ENCODE results near the gene FBXW5.

FBXW5 gene

GRCh38 chr9:136947028-136947891 lies 2.7 kb upstream of the FBXW5 start:
- no peak for DNase-seq

GRCh38 chr9:136946228-136947027 lies 1.9 kb upstream of the FBXW5 start:
- DNase-seq, result no peak

- DNase-seq, result no peak
These were observed 1.0 kb upstream of the FBXW5 start for GRCh38 chr9:136945333-136946227.

GRCh38 chr9:136944212-136944518 lies 373 bp downstream of the FBXW5 start:
- no peak for DNase-seq

- no peak for DNase-seq
These were observed 987 bp downstream of the FBXW5 start for GRCh38 chr9:136943291-136944211.

DNA sequence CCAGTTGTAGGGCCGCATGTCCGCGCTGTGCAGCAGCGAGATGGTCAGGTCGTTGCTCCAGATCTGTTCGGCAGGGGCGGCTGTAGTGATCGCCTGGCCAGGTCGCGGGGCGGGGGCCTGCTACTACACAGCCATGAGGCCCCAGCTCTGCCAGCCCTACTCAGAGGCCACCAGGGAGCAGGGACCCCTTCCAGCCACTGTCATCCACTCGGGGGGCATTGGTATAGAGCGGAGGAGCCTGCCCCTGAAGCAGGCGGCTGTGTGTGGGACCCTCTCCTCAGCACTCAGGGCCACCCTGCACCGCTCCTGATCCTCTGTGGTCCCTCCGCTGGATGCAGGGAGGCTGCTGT lies 1.7 kb downstream of the FBXW5 start:
- no peak for DNase-seq

GRCh38 chr9:136942112-136942880 lies 2.2 kb downstream of the FBXW5 start:
- DNase-seq, result no peak

DNA sequence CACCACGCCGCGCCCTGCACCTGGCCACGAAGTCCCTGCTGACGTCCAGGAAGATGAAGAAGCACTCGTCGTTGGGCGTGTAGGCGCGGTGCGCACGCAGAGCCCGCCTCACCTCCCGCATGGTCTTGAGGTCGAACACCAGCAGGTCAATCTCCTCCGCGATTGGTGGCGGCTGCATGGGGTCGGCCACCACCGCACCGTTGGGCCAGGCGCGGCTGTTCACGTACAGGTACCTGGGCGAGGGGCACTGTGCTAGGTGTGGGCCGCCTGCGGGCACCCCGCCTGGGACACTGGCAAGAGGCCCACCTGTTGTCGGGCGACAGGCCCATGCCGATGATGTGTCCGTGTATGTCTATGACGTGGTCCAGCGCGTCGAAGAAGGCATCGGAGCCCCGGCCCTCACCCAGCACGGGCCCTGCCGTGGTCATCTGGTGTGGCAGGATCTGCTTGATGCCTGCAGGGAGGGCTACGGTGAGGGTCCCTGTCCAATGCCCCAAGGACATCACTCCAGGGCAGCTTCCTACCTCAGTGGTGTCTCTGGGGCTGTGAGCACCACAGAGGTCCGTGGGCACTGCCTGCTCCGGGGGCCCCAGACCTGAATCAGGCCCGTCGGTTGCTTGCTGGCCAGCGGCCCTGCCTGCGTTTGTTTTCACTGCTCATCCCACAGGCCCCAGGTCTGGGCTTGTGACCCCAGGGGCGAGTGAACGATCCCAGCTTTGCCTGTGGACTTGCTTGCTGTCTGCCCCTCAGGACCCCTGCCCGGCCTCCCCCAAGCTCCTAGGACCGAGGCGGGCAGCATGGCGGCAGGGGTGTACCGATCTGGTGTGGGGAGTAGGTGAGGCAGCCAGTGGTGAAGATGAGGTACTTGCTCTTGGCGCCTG lies 3.1 kb downstream of the FBXW5 start:
- DNase-seq, result no peak

- DNase-seq, result no peak
These were observed 3.9 kb downstream of the FBXW5 start for GRCh38 chr9:136940526-136941230.

DNA sequence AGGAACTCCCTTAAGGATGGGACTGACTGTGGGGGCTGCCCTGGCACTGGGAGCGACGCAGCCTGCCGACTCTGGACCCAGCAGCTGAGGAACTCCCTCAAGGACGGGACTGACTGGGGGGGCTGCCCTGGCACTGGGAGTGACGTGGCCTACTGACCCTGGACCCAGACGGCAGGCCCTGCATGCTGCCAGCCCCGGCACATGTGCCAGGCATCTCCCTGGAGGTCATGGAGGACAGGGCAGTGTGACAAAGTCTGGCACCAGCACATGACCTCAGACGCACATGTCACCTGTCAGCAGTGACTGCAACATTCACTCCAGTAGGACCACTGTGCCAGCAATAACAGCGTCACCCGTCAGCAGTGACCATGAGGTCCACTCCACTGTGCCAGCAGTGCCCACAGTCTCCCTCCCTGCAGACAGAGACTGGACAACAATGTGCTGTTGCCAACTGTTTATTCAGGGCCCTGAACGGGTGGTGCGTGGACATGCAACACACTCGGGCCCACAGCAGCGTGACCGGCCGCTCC lies 4.5 kb downstream of the FBXW5 start:
- no peak for DNase-seq

DNA sequence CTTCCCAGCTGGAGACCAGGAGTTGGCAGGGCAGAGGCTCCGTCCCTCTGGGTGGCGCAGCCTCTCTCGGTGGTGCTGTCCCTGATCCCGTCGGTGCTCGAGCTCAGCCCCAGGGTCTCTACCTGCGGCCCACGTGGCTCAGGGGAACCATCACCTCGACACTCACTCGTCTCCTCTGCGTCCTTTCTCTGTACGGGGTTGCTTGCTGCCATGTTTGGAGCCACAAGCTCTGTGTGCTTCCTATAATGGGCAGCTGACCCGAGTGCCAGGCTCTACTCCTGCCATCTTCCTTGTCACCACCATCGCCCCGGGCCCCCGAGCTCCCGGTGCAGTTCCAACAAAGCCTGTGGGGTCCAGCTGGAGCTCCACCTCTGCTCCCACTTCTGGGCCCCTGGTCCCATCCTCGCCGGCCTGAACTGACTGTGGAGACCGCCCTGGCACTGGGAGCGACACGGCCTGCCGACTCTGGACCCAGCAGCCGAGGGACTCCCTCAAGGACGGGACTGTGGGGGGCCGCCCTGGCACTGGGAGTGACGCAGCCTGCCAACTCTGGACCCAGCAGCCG lies 5.0 kb downstream of the FBXW5 start:
- no peak for DNase-seq

GRCh38 chr9:136937186-136938001 lies 7.1 kb downstream of the FBXW5 start:
- no peak for DNase-seq

DNA sequence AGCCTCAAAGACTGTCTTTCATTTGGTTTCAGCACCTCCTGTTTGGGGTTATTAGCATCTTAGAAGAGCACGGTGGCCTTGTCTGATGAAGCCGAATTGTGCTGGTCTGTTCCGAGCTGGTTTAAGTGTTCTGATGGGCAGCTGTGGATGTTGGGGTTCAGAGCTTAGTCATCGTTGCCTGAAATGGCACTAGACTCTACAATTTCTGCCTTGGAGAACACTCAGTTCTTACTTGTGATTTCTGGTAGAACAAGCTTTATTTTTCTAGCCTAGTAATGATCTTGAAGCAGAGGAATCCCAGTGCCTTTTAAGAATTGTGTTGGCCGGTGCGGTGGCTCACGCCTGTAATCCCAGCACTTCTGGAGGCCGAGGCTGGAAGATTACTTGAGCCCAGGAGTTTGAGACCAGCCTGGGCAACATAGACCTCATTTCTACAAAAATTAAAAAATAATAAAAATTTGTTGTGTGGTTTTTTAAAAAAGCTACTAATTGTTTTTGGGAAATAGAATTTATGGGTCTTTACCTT lies 7.8 kb downstream of the FBXW5 start:
- no peak for DNase-seq

DNA sequence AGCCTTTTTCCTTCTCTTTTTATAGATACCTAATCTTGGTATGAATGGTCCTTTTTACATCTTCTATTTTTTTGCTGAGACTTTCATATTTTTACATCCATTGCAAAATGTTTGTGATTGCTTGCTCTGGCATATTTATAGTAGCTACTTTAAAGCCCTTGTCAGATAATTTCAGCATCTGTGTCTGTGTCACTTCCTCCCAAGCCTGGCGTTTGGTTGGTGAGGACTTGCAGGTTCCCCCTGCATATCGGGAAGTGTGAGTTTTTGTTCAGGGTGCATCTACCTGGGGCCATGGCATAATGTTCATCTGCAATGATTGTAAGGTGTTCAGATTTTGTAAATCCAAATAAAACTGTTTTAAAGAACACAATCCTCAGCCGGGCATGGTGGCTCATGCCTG lies 8.9 kb downstream of the FBXW5 start:
- no peak for DNase-seq

DNA sequence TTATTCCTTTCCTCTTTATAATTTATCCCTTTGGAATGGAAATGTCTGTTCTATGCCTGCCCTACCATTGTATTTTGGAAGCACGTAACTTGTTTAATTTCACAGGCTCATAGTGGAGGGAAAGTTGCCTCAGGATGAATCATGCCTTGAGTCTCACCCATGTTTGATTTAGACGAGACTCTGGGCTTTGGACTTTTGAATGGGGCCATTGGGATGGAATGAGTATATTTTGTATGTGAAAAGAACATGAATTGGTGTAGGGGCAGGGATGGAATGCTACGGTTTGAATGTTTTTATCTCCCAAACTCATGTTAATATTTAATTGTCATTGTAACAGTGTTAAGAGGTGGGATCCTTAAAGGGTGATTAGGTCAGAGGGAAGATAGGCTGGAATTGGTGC lies 10.3 kb downstream of the FBXW5 start:
- no peak for DNase-seq

DNA sequence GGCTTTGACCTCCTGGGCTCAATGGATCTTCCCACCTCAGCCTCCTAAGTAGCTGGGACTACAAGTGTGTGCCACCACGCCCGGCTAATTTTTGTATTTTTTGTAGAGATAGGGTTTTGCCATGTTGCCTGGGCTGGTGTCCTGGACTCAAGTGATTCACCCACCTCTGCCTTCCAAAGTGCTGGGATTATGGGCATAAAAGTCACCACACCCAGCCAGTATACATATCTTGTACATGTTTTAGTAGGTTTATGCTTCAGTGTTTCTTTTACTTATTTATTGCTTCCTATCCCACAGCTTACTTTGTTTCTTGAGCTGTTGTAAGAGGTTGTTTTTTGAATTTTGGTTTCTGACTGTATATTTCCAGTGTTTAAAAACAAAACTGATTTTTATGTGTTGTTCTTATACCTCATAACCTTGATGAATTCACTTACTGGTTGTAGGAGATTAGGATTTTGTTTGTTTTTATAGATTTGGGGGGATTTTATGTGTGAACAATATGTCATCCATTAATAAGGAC lies 12.9 kb downstream of the FBXW5 start:
- DNase-seq, result no peak

DNA sequence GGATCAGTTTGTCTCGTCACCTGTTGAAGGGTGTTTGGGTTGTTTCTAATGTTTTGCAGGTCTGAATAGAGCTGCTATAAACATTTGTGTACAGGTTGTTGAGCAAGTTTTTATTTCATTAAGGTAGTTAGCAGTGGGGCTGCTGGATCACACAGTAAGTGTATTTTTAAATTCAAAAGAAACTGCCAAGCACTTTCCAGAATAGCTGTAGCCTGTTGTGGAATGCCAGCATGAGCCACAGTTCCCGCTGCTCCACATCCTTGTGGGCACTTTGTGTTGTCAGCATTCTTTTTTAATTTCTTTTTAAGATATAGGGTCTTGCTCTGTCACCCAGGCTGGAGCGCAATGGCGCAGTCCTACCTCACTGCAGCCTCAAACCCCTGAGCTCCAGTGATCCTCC lies 14.5 kb downstream of the FBXW5 start:
- DNase-seq, result no peak

GRCh38 chr9:136928591-136928990 lies 15.9 kb downstream of the FBXW5 start:
- no peak for DNase-seq

Data from kidney glomerular epithelial cell (primary cell).